ENCODE data around the gene THAP11.
"Not testable (repeated sequence)": the region's sequence is repeated elsewhere in the genome, so short reads cannot be mapped to it uniquely, and the experiment has no call there.

Gene THAP11

DNA sequence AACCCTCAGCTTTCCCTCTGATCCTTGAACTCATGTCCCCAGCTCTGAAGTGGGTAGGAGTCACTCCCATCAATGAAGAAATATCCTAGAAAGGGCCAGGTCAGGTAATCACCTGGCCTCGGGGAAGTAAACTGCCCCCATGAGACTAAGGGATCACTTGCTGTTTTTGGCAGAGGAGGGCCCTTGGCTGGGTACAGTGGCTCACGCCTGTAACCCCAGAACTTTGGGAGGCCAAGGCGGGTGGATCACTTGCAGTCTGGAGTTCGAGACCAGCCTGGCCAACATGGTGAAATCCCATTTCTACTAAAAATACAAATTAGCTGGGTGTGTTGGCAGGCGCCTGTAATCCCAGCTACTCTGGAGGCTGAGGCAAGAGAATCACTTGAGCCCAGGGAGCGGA lies 21.9 kb downstream of the THAP11 start:
- DNase-seq, result not testable (repeated sequence)

GRCh38 chr16:67864594-67864993 lies 22.5 kb downstream of the THAP11 start:
- DNase-seq, result no peak

DNA sequence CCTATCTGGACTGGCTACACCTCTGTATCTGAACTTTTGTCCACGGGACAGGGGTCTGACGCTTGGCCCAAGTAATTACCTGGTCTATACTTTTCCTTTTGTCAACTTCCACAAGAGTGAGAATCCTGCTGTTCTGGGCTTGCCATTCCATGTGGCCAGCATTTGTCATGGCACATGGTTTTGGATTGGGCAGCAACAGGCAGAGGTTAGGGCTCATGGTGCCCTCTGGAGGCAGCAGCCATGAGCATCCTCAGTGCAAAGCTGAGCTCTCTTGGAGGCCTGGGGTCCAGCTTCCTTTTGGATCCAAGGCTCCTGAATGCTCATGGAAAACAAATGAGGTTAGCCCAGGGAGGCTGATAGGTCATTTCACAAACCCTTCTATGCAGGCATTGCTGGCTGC lies 23.2 kb downstream of the THAP11 start:
- DNase-seq, result peak; percentile 13

DNA sequence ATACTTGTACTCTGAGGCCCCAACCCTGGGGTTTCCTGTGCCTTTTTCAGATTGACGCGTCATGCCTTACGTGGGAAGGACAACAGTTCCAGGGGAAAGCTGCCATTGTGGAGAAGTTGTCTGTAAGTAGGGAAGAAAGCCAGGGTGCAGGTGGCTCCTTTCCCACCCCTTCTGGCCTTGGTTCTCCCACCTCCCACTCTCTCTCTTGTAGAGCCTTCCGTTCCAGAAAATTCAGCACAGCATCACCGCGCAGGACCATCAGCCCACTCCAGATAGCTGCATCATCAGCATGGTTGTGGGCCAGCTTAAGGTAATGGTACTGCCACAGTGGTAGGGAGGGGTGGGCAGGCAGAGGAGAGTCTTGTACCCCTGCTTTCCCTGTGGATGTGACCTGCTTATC lies 26.2 kb downstream of the THAP11 start:
- DNase-seq, result no peak

DNA sequence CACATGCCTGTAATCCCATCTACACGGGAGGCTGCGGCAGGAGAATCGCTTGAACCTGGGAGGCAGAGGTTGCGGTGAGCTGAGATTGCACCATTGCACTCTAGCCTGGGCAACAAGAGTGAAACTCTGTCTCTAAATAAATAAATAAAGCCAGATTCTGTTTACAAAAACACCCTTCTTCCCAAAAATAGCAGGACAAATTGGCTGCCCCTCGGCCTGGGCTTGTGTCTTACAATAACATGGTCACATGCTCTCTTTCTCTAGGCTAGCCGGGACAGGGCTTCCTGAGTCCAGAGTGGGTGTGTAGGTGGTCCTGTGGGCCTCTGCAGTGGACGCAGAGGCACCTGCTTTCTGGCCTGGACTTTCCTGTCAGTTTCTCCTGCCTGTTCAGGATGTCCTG lies 27.5 kb downstream of the THAP11 start:
- DNase-seq, result no peak

DNA sequence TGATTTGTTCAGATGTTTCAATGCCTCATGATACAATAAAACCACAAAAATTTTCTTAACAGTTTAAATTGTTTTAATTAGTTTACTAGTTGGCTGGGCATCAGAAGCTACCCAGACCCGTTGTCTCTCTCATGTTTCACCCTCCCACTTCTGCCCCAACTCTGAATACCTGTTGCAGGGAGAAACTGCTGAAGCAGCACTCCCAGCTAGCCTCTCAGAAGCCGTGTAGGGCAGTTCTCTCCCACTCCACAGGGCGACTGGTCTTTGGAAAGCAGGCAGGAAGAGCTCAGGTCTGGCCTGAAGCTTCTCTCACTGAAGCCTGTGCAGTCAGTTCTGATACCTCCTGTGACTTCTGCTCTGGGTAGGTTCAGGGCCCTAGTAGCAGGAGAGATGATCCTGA lies 29.1 kb downstream of the THAP11 start:
- no peak for DNase-seq

- DNase-seq, result no peak
Measured at GRCh38 chr16:67872131-67872630, 30.1 kb downstream of the THAP11 start.

DNA sequence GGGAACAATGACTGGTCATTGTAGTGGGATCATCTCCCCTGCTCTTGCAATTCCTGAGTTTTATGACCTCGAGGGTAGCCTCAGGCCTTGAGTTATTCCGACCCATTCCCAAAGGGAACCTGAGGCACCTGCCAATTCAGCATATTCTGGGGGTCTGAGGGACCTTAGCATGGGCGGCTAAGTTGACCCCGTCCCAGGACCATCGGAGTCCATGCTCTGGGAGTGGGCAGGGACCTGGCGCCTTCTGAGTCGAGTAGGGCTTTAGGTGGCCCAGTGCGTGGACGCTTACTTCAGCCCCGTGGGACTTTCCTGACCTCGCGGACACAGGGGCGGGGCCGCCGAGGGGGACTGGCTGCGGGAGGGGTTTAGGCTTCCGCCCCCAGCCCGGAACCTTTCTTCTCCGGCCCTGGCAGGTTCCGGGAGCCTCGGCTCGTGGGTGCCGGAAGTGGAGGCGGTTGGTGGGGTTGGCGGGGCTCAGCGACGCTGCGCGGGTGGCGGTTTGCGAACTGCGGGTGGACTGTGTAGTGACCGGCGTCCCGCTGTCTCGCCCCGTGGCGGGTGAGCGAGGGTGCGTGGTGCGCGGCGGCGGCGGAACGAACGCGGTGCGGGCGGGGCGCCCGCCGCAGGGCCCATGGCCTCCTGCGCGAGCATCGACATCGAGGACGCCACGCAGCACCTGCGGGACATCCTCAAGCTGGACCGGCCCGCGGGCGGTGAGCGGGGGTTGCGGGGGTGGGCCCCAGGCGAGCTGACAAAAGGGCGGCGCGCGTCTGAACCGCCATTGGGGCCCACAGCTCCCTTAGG lies 30.7 kb downstream of the THAP11 start, which contains the start of gene EDC4:
Gene EDC4 (plus strand): TSS at position 422 of the 804 bp plus-strand sequence. CDS start 210 bp downstream, at position 632.
- peak; percentile 55 for DNase-seq

DNA sequence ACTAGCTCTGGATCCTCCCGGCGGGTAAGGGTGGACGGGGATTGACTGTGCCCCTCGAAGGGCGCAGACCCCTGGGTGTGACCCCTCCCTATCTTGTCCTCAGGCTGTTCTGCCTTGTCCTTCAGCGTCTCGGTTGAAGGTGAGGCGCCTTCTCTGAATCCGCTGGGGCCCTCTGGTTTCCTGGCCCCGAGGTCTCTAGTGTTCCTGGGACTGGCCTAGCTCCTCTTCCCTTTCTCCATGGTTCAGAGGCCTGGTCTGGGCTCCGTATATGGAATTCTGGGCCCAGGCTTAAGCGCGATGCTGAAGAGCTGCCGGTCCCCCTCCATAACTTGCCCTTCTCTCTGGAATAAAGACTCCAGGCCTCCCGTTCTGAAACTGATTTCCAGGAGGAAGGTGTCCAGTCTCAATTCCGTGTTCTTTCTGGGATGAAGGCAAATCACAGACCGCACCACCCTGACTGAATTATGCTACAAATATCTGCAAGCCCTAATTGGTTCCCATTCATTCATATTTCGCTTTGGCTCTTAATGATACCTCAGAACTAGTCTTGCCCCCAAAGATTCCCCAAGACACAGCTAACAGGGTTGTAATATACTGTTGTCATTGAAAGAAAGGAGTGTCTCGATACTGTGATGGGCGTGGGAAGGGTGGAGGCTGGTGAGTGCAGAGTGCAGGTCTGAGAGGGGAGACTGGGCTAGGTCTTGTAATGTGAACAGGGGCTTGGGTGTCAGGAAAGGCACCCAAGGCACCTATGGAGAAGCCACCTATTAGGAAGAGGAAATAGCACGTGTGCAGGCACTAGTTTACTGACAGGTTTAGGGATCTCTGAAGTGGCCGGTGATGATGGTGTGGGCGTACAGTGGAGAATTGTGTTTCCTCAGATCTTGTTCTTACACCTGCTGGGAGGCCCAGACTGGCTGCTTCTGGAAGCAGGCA lies 31.6 kb downstream of the THAP11 start:
- DNase-seq, result peak; percentile 24

DNA sequence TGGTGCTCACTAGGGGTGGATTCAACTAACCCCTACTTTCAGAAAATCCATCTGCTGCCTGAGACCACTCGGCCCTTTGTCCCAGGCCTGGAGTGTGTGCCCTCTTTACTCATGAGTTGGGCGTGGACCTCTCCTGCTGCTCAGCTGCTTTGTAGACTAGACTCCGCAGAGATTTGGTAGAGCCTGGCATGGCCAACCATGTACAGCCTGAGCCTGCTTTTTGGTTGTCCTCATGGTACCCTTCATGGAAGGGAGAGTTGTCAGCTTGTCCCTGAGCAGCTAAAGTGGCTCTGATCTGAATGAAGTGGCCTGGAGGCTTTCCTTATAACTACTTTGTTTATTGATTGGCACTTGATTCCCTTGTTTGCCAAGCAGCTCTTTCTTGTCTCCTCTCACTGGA lies 32.3 kb downstream of the THAP11 start:
- DNase-seq, result no peak

- no peak for DNase-seq
Measured at GRCh38 chr16:67877064-67877463, 34.9 kb downstream of the THAP11 start.

DNA sequence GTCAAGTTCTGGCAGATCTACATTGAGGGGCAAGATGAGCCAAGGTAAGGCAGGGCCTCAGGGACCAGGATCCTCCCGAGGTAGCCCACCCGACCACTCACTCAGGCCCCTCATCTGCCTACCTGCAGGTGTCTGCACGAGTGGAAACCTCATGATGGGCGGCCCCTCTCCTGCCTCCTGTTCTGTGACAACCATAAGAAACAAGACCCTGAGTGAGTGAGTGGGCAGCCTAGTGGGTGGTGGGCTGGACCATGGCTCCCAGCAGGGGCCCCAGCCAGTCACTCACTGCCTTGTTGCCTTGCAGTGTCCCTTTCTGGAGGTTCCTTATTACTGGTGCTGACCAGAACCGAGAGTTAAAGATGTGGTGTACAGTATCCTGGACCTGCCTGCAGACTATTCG lies 36.1 kb downstream of the THAP11 start:
- no peak for DNase-seq

- no peak for DNase-seq
Measured at GRCh38 chr16:67878846-67879245, 36.7 kb downstream of the THAP11 start.

- no peak for DNase-seq
Measured at GRCh38 chr16:67879462-67879861, 37.3 kb downstream of the THAP11 start.

DNA sequence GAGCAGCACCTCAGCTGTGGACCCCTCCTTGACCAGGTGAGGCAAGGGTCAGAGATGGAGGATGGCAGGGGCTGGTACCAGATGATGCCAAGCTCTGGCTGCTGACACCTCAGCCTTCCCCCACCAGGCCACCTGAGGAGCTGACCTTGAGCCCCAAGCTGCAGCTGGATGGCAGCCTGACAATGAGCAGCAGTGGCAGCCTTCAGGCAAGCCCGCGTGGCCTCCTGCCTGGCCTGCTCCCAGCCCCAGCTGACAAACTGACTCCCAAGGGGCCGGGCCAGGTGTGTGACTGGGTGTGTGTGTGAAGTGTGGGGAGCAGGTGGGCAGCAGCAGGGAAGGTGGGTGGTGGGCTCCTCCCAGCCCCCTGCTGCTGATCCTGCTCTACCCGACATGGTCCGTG lies 37.8 kb downstream of the THAP11 start:
- DNase-seq, result no peak

DNA sequence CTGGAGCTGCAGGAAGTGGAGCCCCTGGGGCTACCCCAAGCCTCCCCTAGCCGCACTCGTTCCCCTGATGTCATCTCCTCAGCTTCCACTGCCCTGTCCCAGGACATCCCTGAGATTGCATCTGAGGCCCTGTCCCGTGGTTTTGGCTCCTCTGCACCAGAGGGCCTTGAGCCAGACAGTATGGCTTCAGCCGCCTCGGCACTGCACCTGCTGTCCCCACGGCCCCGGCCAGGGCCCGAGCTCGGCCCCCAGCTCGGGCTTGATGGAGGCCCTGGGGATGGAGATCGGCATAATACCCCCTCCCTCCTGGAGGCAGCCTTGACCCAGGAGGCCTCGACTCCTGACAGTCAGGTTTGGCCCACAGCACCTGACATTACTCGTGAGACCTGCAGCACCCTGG lies 38.5 kb downstream of the THAP11 start:
- DNase-seq, result no peak

- no peak for DNase-seq
Measured at GRCh38 chr16:67881621-67882161, 39.6 kb downstream of the THAP11 start.

GRCh38 chr16:67882374-67883145 lies 40.4 kb downstream of the THAP11 start:
- DNase-seq, result no peak

- no peak for DNase-seq
Measured at GRCh38 chr16:67883146-67883871, 41.2 kb downstream of the THAP11 start.

DNA sequence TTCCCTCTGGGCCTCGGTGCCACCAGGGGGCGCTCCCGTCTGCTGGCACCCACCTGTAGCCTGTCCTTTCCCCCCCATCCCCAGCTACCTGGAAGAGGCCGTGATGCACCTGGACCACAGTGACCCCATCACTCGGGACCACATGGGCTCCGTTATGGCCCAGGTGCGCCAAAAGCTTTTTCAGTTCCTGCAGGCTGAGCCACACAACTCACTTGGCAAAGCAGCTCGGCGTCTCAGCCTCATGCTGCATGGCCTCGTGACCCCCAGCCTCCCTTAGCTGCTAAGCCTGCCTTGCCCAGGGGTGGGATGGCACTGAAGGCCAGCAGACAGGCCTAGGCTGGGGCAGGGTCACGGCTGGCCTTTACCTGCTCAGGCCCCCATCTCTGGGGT lies 41.7 kb downstream of the THAP11 start:
- DNase-seq, result peak; percentile 8

DNA sequence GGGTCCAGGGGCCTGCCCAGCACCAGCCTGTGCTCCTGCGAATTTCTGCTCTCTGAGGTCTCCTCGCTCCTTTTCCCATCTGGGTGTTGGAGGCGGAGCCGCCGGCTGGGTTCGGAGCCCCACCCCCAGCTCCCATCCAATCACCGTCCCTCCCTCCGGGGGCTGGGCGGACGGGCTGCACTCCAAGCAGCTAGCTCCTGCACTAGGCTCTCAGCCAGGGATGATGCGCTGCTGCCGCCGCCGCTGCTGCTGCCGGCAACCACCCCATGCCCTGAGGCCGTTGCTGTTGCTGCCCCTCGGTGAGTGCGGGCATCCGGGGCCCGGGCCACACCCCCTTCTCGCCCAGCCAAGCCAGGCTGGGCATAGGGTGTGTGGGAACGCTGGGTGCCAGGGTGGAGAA lies 42.6 kb downstream of the THAP11 start, which contains the start of gene NRN1L:
Gene NRN1L (plus strand): TSS at position 202 of the 400 bp plus-strand sequence. CDS start 19 bp downstream, at position 221.
- DNase-seq, result no peak

DNA sequence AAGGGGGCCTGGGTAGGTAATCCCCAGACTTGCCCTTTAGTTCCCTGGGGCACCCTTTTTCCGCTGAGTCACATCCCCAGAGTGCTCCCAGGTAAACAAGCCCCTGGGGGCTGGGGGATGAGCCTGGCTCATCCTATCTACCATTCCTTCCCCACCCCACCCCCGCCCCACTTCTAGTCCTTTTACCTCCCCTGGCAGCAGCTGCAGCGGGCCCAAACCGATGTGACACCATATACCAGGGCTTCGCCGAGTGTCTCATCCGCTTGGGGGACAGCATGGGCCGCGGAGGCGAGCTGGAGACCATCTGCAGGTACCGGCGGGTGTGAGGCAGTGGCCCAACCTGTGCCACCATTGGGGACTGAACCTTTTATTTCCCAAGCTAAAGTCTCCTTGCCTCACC lies 43.4 kb downstream of the THAP11 start:
- no peak for DNase-seq

Measured in NCI-H146 (cell line).